ENCODE results near the gene NGLY1.

GRCh38 chr3:25781758-25782594, 1.3 kb downstream of the NGLY1 start:
- TF ChIP-seq DPF2 (IDR thresholded peaks at IDR 0.05) = 0 out of 2 replicates have a peak, but pooled peaks have one; percentile 41
- no peak for TF ChIP-seq TARDBP (IDR thresholded peaks at IDR 0.05; ENCODE audit: borderline replicate concordance)

All from GM12878 (cell line).